Measurements from ENCODE around the gene SPECC1L.

The SPECC1L gene

GRCh38 chr22:24398409-24398808 is 127.8 kb downstream of the SPECC1L start:
- DNase-seq (ENCODE audit: low read depth): no peak

- DNase-seq (ENCODE audit: low read depth): no peak
Observed at GRCh38 chr22:24400034-24400725, 129.5 kb downstream of the SPECC1L start.

GRCh38 chr22:24400726-24401596 is 130.3 kb downstream of the SPECC1L start:
- DNase-seq (ENCODE audit: low read depth): no peak

- no peak for DNase-seq (ENCODE audit: low read depth)
Observed at GRCh38 chr22:24401931-24402367, 131.3 kb downstream of the SPECC1L start.

- no peak for DNase-seq (ENCODE audit: low read depth)
Observed at GRCh38 chr22:24402460-24403192, 132.0 kb downstream of the SPECC1L start.

GRCh38 chr22:24403346-24403745 is 132.7 kb downstream of the SPECC1L start:
- DNase-seq (ENCODE audit: low read depth): no peak

- no peak for DNase-seq (ENCODE audit: low read depth)
Observed at GRCh38 chr22:24404561-24405275, 134.1 kb downstream of the SPECC1L start.

GRCh38 chr22:24405631-24406321 is 135.1 kb downstream of the SPECC1L start:
- no peak for DNase-seq (ENCODE audit: low read depth)

- DNase-seq (ENCODE audit: low read depth): no peak
Observed at GRCh38 chr22:24406322-24407277, 136.0 kb downstream of the SPECC1L start.

- no peak for DNase-seq (ENCODE audit: low read depth)
Observed at GRCh38 chr22:24407278-24407665, 136.6 kb downstream of the SPECC1L start.

- DNase-seq (ENCODE audit: low read depth): no peak
Observed at GRCh38 chr22:24407884-24408283, 137.3 kb downstream of the SPECC1L start.

GRCh38 chr22:24408630-24409029 is 138.0 kb downstream of the SPECC1L start:
- DNase-seq (ENCODE audit: low read depth): no peak

- DNase-seq (ENCODE audit: low read depth): no peak
Observed at GRCh38 chr22:24409707-24410106, 139.1 kb downstream of the SPECC1L start.

GRCh38 chr22:24410110-24410856 is 139.7 kb downstream of the SPECC1L start:
- DNase-seq (ENCODE audit: low read depth): no peak

GRCh38 chr22:24411256-24412004 is 140.8 kb downstream of the SPECC1L start:
- no peak for DNase-seq (ENCODE audit: low read depth)

- no peak for DNase-seq (ENCODE audit: low read depth)
Observed at GRCh38 chr22:24412274-24412673, 141.6 kb downstream of the SPECC1L start.

GRCh38 chr22:24413271-24413670 is 142.6 kb downstream of the SPECC1L start:
- no peak for DNase-seq (ENCODE audit: low read depth)

- DNase-seq (ENCODE audit: low read depth): no peak
Observed at GRCh38 chr22:24413736-24414385, 143.2 kb downstream of the SPECC1L start.

Measured in activated T-cell treated with anti-CD3 and anti-CD28 coated beads for 1 hour (primary cell).